Medulla oblongata (tissue), 1 donor: ENCODE measurements around the gene DMAC2.
"Not testable (repeated sequence)": the region's sequence is repeated elsewhere in the genome, so short reads cannot be mapped to it uniquely, and the experiment has no call there.

Experiments
- DNase-seq: peaks from one replicate; pipeline ENCODE4 v3.0.0-alpha.2; 2015; ENCODE audit errors: extremely low spot score

DMAC2 gene

DNA sequence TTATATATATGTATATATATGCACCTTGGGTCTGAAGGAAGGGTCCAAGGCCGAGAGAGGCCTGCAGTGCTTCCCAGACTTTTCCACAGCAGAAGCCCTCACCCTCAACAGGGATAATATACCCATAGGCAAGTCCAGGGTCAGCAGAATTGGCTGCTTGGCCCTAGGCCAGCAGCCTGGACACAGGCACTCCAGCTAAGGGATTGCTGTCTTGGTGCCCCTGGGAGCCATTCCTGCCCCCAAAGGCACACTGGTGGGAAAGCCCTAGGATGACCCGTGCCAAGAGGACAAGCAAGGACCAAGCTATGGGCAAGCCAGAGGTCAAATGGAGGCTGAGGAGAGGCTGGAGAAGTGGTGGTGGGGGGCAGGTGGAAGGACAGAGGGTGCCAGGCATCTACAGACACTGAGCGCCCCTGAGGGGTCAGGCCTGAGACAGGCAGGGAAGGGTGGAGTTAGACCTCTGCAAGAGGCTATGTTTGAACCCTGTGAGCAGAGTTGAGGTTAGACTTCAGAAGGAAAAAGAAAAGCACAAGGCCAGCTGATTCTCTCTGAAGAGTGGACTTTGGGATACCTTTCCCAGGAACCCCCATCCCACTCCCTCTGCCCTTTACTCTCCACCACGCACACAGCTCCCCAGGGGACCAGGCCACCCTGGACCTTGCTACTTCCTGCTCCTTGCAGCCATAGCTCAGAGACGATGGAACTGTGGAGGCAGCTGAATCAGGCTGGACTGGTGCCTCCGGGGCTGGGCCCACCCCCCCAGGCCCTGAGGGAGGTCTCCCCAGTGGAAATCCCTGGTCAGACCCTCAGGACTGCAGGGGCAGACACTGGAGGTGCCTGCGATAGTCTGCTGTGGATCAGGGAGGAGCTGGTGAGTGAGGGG, 3.0 kb upstream of the DMAC2 start, which contains the start of gene ERICH4:
Gene ERICH4, plus strand, starts transcription at position 684 of the 883 bp plus-strand sequence. Its CDS starts 14 bp downstream, at position 698.
- no peak for DNase-seq

DNA sequence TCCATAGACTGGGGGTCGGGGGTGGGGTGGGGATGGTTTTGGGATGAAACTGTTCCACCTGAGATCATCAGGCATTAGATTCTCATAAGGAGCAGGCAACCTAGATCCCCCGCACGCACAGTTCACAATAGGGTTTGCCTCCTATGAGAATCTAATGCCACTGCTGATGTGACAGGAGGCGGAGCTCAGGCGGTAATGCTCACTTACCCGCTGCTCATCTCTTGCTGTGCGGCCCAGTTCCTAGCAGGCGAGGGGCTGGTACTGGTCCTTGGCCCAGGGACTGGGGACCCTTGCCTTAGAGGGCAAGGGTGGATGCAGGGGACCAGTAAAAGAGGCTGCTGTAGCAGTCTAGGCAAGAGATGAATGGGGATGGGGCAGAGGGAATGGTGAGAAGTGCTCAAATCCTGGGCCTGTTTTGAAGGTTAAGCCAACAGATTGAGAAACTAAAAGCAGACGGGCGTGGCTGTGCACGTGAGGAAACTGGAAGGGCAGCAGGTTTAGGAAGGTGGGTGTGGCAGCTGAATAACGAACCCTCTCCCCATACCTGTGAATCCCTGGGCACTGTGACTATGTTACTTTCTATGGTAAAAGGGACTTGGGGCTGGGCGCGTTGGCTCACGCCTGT, 1.7 kb upstream of the DMAC2 start:
- DNase-seq: no peak

DNA sequence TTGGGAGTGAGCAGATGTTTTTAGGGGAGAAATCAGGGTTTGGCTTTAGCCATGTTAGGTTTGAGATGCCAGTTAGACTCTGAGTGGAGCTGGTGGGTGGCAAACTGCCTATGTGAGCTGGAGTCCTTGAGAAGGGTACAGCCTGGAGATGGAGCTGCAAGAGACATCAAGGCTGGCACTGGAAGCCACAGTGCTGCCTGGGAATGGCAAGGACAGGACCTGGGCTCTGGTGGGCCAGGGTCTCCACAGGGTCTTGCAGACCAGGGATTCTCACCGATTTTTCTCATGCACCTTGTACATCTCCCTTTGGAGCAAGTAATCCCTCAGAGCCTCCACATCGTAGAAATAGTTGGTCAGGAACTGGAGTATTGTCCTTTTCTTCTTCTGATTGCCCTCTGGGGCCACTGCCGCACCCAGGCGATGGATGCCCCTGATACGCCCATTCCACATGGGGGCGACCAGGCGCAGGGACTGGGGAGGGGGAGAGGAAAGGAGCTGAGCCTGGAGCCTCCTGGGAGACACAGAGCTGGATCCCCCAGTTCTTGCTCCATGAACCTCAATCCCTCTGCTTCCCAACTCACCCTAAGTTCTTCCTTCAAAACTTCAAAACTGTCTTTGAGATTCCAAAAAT, 1.7 kb downstream of the DMAC2 start:
- DNase-seq: no peak

DNA sequence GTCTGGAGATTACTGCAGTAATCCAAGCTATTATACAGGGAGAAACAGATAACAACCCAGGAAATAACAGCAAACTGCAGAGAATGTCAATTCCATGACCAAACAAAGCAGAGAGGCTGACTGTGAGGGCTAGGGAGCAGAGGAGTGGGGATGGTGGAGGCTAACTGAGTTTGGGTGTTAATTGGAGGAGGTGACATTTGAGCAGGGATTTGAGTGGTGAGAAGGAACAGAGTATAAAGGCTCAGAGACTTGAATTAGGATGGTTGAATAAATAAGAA, 3.1 kb downstream of the DMAC2 start:
- DNase-seq: no peak

DNA sequence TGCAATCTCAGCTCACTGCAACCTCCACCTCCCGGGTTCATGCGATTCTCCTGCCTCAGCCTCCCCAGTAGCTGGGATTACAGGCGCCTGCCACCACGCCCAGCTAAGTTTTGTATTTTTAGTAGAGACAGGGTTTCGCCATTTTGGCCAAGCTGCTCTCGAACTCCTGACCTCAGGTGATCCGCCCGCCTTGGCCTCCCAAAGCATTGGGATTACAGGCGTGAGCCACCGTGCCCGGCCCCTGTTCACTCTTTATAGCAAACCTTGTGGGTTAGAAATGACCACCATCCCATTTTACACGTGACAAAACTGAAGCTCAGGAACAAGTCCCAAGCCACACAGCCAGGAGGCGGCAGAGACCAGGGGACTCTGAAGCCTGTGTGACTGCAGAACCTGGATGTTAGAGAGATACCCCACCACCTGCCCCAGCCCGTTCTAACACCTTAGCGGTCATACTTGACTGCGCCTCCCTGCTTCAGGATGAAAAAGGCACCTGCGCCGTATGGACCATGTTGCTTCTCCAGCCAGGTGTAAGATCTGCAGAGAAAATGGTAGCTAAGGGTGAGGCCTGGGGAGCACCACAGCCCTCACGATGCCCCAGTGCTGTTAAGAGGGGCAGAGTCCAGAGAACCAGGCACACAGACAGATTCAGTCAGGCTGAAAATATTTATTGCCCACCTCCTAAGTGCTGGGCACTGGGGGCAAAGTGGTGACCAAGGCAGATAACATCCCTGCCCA, 3.6 kb downstream of the DMAC2 start:
- no peak for DNase-seq

DNA sequence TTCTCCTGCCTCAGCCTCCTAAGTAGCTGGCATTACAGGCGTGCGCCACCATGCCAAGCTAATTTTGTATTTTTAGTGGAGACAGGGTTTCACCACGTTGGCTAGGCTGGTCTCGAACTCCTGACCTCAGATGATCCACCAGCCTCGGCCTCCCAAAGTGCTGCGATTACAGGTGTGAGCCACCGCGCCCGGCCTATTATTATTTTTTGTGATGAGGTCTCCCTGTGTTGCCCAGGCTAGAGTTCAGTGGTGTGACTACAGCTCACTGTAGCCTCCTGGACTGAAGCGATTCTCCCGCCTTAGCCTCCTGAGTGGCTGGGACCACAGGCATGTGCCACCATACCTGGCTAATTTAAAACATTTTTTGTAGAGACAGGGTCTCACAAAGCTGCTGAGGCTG, 4.3 kb downstream of the DMAC2 start:
- not testable (repeated sequence) for DNase-seq

DNA sequence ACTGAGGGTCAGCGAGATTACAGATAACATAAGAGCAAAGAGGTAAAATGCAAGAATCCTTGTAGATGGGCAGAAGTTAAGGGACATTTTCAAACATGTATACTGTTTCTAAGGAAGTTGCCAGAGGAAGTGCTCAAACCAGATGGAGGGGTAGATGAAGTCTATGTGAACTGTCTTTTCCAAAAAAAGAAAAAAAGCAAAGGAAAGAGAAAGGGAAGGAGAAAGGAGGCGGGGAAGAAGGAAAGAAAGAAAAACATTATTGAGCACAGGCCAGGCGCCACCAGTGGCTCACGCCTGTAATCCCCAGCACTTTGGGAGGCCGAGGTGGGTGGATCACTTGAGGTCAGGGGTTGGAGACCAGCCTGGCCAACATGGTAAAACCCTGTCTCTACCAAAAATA, 5.3 kb downstream of the DMAC2 start:
- no peak for DNase-seq

DNA sequence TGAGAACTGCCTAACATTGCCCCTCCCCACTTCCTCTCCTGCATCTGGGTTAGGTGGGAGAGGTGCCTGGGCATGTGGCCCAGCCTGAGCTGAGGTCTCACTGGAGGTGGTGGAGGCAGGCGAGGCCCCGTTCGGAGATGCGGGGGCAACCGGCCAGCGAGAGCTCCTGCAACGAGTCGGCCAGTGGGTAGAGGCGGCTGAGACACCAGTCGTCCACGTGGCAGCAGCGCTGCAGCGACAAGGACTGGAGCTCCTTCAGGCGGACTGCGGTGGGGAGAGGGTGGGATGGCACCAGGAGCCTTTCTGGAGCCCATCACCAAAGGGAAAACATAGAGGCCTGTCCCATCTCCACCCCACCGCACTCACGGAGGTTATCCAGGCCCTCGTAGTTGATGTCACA, 6.5 kb downstream of the DMAC2 start:
- DNase-seq: no peak

DNA sequence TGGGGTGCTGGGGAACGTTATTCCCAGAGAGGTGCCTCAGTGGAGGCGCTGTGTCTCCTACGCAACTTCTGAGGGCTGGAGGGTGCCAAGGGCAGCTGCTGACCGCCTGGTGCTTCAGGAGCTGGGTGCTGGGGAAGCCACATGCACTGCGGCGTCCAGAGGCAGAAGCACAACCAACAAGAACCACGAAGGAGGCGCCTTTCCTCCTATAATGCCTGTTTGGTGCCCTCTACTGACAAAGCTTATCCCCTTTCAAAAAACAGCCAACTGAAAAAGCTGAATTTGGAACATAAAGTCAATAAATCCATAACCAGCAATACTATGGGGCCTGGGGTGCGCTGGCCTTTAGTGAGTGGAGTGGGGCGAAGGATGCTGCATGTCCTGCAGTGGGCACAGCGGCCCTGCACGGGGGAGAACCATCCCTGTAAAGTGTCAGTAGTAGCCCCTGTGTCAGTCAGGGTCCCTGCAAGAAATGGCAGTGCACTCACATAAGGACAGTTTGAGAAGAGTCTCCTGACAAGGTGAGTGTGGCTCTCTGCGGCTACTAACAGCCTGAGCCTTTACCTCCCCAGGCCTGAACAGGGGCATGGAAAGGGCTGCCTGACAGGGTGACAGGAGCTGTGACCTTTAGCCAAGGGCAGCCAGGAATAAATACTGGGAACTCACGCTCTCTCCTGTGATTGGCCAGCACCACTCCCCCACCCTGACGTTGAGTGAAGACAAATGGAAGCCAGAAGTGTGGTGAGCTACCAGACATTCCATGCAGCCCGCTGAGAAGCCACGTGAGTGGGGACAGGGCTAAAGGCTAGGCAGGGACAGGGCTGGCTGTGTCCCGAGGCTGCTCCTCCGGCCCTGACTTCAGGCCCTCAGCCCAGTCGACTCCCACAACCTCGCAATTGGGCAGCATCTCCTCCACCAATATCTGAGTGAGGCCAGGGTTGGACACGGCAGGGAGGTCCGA, 8.0 kb downstream of the DMAC2 start:
- peak; percentile 35 for DNase-seq

DNA sequence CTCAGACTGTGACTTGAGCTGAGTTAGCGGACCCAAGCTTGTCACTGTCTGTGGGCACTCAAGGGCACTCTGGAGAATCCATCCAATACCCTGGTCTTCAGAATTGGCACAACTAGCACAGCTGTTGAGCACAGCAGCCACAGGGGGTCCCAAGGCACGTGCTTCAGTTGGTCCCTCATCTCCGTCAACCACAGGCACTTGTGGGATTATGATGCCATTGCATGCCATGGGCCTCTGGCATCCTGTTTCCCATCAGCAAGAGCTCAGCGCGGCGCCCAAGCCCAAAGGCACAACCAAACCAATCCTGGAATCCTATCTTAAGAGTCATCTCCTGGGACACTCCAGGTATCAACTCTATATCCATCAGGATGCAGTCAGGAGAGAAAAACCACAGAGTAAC, 8.8 kb downstream of the DMAC2 start:
- DNase-seq: no peak

DNA sequence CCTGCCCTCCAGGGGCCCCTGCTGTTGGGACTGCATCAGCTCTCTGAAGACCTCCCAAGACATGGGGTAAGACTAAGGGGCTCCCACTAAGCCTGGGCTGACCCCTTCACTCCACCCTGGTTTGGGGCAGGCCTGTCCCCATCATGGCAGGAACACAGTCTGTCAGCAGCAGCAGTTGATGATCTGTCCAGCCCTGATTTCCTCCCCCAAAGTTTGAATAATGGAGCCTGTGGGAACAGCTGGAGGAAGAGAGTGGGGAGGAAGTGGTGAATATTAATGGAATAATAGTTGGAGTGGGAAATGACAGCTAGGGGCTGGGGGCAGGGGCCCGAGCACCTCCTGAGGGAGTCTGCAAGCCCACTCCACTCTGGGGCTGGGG, 11.2 kb downstream of the DMAC2 start:
- no peak for DNase-seq

DNA sequence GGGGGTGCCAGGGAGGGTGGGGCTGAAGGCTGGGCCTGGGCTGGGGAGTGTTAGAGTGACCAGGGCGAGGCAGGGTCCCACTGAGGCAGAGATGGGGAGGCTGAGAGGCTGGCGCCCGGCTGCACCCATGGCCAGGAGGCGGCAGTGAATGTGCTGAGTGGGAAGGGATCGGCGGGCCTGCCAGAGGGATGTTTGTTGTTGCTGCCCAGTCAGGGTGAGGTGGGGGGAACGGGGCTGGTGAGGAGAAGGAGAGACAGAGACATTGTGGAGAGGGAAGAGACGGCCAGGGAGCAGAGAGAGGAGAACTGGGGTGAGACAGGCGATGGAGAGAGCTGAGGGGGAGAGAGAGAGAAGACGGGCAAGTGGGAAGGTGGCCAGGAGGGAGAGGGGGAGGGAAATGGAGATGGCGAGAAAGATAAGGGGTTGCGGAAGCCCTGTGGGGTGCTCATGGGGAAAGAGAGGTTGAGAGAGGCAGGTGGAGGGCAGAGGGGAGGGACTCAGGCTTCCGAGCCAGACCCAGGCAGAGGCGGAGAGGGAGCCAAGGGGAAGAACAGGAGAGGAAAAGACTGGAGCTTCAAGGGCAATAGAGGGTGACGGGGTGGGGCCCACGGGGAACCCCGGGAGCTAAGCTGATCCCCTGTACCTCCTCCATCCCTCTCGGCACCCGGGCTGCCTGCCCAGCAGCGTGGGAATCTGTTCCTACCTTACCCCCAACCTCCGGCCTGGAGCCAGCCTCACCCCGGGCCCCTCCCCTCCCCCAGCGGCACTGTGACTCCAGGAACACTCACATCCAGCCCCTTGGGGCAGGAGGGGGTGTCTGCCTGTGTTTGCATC, 11.8 kb downstream of the DMAC2 start:
- no peak for DNase-seq

DNA sequence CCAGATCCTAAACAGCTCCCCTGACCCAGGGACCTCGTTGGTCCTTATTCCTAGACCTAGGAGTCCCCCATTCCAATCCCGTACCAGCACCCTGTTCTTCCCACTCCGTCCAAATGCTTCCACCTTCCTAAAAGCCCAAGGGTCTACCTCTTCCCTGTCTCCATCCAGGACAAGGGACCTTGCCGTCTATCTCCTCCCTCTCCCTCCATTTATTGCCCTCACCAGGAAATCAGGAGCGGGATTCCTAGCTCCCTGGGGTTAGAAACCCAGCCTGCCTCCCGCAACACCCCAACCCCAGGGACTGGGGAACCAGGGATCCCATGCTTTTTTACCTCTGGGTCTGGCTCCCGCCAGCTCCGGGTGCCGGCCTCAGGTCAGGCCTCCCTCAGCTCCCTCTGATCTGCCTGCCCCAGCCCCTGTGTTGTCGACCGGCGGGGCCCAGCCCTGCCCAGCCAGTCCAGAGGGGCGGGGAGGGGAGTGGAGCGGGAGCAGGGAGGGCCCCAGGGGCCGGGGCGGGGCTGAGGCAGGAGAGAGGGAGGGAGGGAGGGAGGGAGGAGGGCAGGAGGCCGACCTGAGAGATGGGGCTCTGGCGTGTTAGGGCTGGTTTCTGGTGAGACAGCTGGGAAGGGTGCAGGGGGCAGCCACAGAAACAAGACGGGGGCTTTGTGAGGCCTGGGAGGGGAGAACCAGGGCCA, 12.6 kb downstream of the DMAC2 start, which contains the start of gene B3GNT8:
Gene B3GNT8, minus strand, starts transcription at position 423 of the 695 bp plus-strand sequence. CDS start 596 bp downstream, outside the sequence.
- DNase-seq: peak; percentile 41

DNA sequence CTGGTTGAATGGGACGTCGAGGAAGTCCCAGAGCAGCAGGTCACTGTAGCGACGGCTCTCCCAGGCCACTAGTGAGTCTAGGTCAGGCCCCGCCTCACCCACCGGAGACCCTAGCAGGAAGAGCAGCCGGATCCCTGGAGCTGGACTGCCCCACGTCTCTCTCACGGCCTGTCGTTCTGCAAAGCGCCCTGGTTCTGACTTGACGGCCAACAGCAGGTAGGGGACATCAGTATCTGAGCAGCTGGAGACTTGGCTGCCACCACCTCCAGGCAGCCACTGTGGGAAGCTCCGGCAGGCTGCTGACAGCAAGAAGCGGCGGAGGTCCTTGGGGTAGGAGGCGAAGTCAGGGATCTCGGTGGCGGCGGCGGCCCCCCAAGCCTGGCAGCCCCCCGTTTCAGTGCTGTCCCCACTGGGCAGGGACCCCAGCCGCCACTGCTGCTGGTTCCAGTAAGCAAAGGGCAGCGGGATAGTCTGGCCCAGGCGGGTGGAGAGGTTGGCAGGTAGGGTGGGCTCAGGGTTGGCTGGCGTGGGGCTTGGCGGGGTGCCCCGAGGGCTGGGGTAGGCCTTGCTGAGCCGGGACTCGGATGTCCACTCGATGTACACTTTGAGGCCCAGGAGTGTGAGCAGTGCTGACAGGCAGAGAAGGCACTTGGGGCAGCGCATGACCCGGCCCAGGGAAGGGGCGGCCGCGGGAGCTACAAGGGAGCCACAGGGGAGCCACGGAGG, 13.4 kb downstream of the DMAC2 start:
- no peak for DNase-seq

DNA sequence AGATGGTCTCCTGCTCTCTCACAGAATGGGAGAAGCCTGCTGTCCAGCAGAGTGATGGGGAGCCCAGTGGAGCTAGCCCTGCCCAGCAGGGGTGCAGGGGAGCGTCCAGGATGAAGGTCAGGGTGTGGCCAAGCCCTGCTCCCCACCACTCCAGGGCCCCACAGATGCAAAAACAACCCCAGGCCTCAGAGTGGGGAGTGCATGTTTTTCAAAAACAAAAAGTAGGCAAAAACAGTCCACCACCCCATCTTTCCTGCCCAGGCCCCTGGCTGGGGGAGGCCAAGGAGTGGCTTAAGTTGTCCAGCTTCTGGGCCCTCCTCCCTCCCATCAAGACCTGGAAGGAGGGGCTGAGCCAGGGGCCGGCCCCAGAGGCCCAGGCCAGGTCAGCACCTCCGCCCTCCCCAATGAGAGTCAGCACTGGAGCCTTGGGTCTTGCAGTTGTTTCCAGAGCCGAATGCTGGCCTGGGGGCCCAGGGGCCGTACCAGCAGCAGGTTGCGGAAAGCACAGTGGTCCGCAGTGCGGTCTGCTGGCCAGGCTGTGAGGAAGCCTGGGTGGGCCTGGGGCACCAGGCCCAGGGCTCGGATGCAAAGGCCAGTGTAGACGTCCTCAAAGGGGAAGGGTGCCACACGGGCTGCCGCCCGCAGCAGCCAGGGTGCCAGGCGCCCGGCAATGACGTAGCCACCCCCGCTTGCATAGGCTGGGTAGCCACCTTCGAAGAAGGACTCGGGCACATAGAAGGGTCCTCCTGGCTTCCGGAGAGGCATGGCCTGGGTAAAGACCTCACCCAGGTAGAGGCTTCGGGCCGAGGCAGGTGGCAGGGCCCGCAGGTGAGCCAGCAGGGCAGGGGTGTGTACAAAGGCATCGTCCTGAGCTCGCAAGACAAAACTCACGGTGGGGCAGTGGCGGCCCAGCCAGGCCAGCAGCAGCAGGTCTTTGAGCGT, 14.3 kb downstream of the DMAC2 start:
- no peak for DNase-seq

DNA sequence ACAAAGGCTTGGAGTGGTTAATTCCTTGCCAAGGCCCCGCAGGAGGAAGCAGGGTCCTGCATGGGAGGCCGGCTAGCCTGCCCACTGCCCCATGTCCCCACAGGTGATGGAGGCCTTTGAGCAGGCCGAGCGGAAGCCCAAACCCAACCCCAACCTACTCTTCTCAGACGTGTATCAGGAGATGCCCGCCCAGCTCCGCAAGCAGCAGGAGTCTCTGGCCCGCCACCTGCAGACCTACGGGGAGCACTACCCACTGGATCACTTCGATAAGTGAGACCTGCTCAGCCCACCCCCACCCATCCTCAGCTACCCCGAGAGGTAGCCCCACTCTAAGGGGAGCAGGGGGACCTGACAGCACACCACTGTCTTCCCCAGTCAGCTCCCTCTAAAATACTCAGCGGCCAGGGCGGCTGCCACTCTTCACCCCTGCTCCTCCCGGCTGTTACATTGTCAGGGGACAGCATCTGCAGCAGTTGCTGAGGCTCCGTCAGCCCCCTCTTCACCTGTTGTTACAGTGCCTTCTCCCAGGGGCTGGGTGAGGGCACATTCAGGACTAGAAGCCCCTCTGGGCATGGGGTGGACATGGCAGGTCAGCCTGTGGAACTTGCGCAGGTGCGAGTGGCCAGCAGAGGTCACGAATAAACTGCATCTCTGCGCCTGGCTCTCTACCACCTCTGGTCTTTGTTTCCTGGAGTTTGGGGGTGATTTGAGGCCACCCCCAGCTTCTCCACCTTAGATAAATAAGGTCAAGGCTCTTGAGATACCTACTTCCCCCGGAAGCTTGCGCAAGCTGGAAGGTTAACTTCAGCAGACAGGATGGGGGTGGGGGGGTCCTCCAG, 15.2 kb downstream of the DMAC2 start:
- DNase-seq: no peak

DNA sequence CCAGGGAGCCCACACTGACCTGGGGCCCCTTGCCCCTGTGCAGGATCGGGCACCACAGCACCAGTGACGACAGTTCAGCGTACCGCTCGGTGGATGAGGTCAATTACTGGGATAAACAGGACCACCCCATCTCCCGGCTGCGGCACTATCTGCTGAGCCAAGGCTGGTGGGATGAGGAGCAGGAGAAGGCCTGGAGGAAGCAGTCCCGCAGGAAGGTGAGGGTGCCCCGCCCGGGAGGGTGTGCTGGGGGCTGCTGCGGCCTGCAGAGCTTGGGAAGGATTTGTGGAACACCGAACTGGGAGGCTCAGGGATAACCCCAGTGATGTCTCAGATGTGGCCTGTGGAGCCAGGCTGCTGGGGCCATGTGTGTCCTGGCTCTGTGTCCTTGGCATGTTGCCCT, 16.8 kb downstream of the DMAC2 start:
- no peak for DNase-seq
